NB4 (cell line): ENCODE data around the gene SEZ6L2.

Experiments used
- DNase-seq: peaks from one replicate; pipeline ENCODE4 v3.0.0; 2010; ENCODE audit warnings: low read depth
- H3K4me3 ChIP-seq: one replicate; pipeline ENCODE4 v1.5.1; 2011; ENCODE audit warnings: mild to moderate bottlenecking, low read depth, low read length, moderate library complexity
- MAX ChIP-seq: IDR thresholded peaks from 2 replicates; pipeline ENCODE4 v1.6.1; 2011; ENCODE audit warnings: low read depth, low read length
- MYC ChIP-seq: IDR thresholded peaks from 2 replicates; pipeline ENCODE4 v1.6.1; 2011; ENCODE audit warnings: low read depth, low read length
- POLR2A ChIP-seq: IDR thresholded peaks from 2 replicates; pipeline ENCODE4 v1.6.1; 2011; ENCODE audit warnings: mild to moderate bottlenecking; ENCODE audit not compliant: insufficient read length; ENCODE audit errors: extremely low read depth
- TF ChIP-seq, protein P1 (sequence below): IDR thresholded peaks from one replicate; pipeline ENCODE4 v1.5.1; 2012; ENCODE audit warnings: low read depth, low read length

The SEZ6L2 gene

DNA sequence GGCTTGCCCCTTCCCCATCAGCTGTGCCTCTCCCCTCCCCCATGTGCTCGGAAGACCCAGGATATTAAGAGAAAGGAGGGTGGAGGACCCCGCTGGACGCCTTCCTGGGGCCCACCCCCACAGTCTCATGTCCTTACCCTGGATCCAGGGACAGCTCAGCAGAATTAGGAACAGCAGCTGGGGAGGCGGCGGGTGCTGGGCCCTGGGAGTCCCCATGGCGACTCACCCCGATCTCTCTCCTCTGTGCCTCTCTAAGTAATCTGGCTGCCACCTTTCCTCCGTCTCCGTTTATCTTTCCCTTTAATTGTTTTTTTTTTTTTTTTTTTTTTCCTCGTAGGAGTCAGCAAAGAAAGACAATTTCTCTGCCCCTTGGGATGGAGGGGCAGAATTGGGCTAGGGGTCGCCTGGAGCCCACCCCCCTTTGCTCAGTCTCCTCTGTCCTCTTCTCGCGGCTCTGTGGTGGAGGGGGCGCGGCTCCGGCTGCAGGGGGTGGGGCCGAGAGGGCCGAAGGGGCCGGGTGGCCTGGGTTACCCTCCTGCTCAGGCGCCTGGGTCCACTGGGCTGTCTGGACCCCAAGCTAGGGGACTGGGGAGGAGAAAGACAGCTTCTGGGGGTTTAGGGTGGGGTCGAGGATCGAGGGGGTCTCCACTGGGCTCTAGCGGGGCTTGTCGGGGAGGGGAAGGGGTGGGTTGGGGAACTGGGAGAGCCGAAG, 390 bp downstream of the SEZ6L2 start:
- H3K4me3 ChIP-seq = no peak overlapping the region
- no peak for TF ChIP-seq MAX
- no peak for DNase-seq

DNA sequence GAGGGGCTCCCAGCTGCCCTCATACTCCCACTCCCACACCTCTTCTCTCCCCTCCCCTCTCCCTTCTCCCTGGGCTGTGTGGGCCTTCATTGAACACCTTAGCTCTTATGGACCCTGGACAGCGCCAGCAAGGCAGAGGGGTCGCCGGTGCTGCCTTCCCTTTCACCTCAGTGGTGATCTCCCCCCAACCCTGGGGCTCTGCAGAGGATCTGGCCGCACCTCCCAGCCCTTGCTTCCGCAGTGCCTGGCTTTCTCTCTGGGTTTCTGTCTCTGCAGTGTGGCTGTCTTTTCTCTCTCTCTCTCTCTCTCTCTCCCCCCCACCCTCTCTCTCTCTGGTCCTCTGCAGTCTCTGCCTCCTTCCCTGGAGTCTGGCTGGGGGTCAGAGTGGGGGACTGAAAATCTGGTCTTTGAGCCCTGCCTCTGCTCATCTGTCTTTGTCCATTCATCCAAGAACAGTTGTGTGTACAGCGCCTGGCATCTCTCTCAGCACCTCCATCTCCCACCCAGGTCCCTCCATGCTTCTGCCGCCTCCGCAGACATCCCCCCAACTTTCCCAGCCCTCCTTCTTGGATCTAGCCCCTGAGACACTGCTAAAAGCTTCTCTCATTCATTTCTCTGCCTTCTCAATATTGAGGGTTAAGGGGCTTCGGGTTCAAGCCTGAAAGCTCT, 1.1 kb downstream of the SEZ6L2 start:
- no peak overlapping the region for H3K4me3 ChIP-seq
- DNase-seq = no peak
- TF ChIP-seq MYC = no peak
- no peak for TF ChIP-seq MAX
- TF ChIP-seq, protein P1, sequence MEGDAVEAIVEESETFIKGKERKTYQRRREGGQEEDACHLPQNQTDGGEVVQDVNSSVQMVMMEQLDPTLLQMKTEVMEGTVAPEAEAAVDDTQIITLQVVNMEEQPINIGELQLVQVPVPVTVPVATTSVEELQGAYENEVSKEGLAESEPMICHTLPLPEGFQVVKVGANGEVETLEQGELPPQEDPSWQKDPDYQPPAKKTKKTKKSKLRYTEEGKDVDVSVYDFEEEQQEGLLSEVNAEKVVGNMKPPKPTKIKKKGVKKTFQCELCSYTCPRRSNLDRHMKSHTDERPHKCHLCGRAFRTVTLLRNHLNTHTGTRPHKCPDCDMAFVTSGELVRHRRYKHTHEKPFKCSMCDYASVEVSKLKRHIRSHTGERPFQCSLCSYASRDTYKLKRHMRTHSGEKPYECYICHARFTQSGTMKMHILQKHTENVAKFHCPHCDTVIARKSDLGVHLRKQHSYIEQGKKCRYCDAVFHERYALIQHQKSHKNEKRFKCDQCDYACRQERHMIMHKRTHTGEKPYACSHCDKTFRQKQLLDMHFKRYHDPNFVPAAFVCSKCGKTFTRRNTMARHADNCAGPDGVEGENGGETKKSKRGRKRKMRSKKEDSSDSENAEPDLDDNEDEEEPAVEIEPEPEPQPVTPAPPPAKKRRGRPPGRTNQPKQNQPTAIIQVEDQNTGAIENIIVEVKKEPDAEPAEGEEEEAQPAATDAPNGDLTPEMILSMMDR = no peak
- TF ChIP-seq POLR2A = no peak

DNA sequence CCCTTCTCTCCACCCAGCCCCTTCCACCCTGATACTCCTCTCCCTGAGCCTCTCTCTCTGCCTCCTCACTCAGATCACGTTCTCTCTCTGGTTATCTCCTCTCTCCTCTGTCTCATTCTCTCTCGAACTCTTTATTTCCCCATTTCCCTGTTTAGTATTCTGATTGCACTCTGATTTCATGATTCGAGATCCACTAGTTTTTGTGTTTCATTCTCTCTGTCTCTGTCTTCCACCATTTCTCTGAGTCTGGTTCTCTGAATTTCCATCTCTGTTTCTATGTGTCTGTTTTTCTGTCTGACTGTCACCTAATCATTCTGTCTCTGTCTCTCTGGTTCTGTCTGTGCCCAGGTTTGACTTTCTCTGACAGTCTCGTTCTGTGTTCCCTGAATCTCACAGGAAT, 2.0 kb downstream of the SEZ6L2 start:
- no peak for TF ChIP-seq MYC
- no peak for TF ChIP-seq POLR2A
- TF ChIP-seq, protein P1 = no peak
- no peak for TF ChIP-seq MAX
- H3K4me3 ChIP-seq = no peak overlapping the region
- no peak for DNase-seq

DNA sequence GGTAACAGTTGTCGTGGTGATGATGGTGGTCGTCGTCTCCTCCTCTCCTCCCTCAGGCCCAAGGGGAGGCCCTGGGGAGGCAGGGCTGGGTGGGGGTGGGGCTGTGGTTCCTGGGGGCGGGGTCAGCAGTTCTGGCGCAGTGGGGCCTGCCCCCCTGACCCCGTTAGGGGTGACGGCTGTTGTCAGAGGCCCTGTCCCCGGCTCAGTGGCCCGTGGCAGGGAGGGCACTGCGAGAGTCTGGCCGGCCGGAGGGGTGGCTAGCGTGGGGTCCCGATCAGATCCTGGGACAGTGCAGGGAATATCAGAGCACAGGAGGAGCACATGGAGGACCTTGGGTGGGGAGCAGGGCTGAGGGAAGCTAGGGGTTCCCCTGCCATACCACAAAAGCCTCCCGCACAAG, 2.5 kb downstream of the SEZ6L2 start:
- TF ChIP-seq MYC (no peak), MAX (no peak), POLR2A (no peak)
- TF ChIP-seq, protein P1 = no peak
- no peak overlapping the region for H3K4me3 ChIP-seq
- DNase-seq = no peak

DNA sequence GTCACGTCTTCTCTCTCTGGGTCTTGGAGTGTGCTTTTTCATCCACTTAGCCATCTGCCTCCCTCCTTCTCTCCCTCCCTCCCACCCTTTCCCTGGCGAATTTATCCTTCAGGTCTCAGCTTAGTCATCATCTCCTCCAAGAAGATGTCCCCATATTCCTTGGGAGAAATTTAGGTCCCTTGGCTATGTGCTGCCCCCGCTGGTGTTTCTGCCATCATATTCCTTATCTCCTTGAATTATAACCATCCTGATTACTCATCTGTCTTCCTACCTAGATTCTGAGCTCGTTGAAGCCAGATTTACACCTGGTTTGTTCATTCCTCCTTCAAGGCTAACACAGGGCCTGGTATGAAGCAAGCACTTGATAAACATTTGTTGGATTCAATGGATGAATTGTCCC, 5.0 kb downstream of the SEZ6L2 start:
- DNase-seq = no peak
- TF ChIP-seq, protein P1 = no peak
- TF ChIP-seq POLR2A (no peak), MYC (no peak), MAX (no peak)
- no peak overlapping the region for H3K4me3 ChIP-seq

DNA sequence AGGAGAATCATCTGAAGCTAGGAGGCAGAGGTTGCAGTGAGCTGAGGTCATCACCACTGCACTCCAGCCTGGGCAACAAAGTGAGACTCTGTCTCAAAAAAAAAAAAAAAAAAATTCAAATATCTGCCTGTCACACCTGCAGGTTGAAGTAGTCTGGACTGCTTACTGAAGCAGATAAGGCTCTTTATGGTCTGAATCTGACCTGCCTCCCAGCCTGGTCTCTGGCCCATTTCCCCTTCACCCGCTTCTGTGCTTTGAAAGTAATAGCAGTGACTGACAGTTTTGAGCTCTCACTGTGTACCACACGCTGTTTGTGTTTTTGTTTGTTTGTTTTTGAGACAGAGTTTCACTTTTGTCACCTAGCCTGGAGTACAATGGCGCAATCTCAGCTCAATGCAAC, 5.8 kb downstream of the SEZ6L2 start:
- TF ChIP-seq, protein P1 = no peak
- TF ChIP-seq POLR2A (no peak), MYC (no peak), MAX (no peak)
- no peak overlapping the region for H3K4me3 ChIP-seq
- no peak for DNase-seq
